Transverse colon (tissue), 3 donors: ENCODE data around the gene MAN1B1.

Experiments
- CTCF ChIP-seq, 5 experiments: fragments of 200-600 bp in 3 of 5; fragments of 450-650 bp in 2 of 5; sonication (generic) in 3 of 5; IDR thresholded peaks; 1 replicate in 2 of 5; 2 replicates in 3 of 5; pipeline ENCODE4 v1.5.1; 2016 to 2017; ENCODE audit warnings: antibody characterized with exemption in 5 of 5, inconsistent platforms in 3 of 5, mild to moderate bottlenecking in 2 of 5, moderate library complexity in 1 of 5
- POLR2A ChIP-seq: fragments of 450-650 bp; IDR thresholded peaks from one replicate; pipeline ENCODE4 v1.6.1; 2016; ENCODE audit warnings: antibody characterized with exemption, mild to moderate bottlenecking, moderate library complexity

DNA sequence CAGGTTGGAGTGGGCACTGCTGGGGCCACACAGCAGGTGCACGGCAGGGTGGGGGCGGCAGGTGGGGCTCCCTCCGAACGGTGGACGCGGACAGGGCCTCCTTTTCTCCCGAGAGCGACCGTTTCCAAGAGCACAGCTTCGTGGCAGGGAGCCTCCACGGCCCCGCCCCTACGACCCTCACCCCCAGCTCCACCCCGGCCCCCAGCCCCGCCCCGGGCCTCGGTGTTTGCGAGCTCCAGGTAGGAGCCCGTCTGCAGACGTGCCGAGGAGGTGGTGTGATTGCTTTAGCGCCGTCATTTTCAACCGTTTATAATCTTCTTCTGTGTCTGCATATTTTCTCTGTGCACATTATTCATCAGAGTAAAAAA, 61.0 kb downstream of the MAN1B1 start:
- TF ChIP-seq CTCF (IDR thresholded peaks at IDR 0.05) (no peak), POLR2A (no peak)
